BJ (cell line): Measurements from ENCODE around the gene NTRK3. TPM values are rescaled to one million over a fixed set of nuclear protein-coding genes. Genes with fewer than 3 reads are reported as not detected.

Source experiments
- CTCF ChIA-PET: fragments of 350-600 bp; formaldehyde crosslinking; extraction: SDS; loops from one replicate; lab custom pipeline; 2021; ENCODE audit warnings: antibody characterized with exemption, inconsistent platforms; lab: Yijun Ruan, JAX
- POLR2A ChIA-PET: fragments of 300-600 bp; sonication (Branson Sonifier 250); formaldehyde crosslinking; extraction: SDS; loops from one replicate; lab custom pipeline; 2021; ENCODE audit warnings: antibody characterized with exemption; lab: Charles Lee
- DNase-seq: peaks from one replicate; pipeline ENCODE4 v3.0.0-alpha.2; 2011; ENCODE audit warnings: low read depth
- H3K27me3 ChIP-seq: 2 replicates; pipeline ENCODE4 v1.6.0; 2011; ENCODE audit warnings: low read length; ENCODE audit not compliant: control insufficient read depth, insufficient read depth
- H3K36me3 ChIP-seq: 2 replicates; pipeline ENCODE4 v1.5.1; 2011; ENCODE audit warnings: low read length; ENCODE audit not compliant: control insufficient read depth, insufficient read depth
- H3K4me3 ChIP-seq: 2 replicates; pipeline ENCODE4 v1.5.1; 2011; ENCODE audit warnings: low read depth, mild to moderate bottlenecking, control low read depth, low read length
- polyA plus RNA-seq: library from polyadenylated mRNA; depleted of rRNA; stranded (reverse); fragments of >200 nt; gene quantifications from 2 replicates; pipeline ENCODE4 v1.2.3, GENCODE V29; 2011
- TF ChIP-seq, protein P1 (sequence below): IDR thresholded peaks from 2 replicates; pipeline ENCODE4 v1.5.1; 2011; ENCODE audit warnings: low read depth, mild to moderate bottlenecking, control low read depth, inconsistent platforms, low read length, moderate library complexity; ENCODE audit not compliant: insufficient read depth

Gene NTRK3
- polyA plus RNA-seq, 1 experiment: 0.12 TPM

DNA sequence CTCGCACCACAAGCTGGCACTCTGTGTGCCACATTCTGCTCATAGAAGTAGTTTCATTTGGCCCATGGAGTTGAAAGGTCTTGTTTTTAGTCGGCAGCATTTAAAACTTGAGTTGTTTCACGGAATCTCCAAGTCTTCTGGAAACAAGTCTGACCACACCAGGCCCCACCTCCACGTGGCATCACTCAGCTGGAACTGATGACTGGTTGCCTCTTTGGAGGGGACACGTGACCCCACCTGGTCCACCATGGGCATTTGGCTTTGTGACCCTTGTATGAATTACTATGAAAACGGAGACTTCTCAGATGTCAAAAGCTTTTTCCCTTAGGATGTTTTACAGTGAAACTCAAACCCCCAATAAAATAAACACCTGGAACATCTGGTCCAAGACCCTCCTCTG is 74.9 kb downstream of the NTRK3 start:
- DNase-seq: no peak
- H3K27me3 ChIP-seq: no peaks in the 10 kb centered on the region
- ChIA-PET CTCF (no interaction called here), POLR2A (no interaction called here)
- H3K4me3 ChIP-seq: no peak overlapping the region
- TF ChIP-seq, protein P1, sequence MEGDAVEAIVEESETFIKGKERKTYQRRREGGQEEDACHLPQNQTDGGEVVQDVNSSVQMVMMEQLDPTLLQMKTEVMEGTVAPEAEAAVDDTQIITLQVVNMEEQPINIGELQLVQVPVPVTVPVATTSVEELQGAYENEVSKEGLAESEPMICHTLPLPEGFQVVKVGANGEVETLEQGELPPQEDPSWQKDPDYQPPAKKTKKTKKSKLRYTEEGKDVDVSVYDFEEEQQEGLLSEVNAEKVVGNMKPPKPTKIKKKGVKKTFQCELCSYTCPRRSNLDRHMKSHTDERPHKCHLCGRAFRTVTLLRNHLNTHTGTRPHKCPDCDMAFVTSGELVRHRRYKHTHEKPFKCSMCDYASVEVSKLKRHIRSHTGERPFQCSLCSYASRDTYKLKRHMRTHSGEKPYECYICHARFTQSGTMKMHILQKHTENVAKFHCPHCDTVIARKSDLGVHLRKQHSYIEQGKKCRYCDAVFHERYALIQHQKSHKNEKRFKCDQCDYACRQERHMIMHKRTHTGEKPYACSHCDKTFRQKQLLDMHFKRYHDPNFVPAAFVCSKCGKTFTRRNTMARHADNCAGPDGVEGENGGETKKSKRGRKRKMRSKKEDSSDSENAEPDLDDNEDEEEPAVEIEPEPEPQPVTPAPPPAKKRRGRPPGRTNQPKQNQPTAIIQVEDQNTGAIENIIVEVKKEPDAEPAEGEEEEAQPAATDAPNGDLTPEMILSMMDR: no peak
- H3K36me3 ChIP-seq: no peaks in the 10 kb centered on the region

DNA sequence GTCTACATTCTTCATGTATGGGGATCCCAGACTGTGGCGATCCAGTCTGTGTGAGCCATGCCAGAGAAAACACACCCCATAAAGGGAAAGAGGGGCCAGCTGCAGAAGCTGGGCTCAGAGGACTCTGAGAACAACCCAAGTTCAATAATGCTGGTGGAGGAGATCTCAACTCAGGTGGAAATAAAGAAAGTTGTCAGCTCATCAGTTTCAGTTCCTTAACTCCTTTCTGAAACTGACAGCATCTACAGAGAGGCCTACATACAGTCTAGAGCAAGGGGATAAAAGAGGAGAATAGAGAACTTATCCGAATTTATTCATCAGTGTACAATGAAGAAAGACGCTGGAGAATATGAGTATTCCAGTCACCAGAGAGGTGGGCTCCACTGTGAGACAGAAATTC is 77.0 kb downstream of the NTRK3 start:
- ChIA-PET CTCF (no interaction called here), POLR2A (no interaction called here)
- Histone ChIP-seq H3K27me3 (no peaks in the 10 kb centered on the region), H3K36me3 (no peaks in the 10 kb centered on the region), H3K4me3 (no peak overlapping the region)
- DNase-seq: no peak
- TF ChIP-seq, protein P1: no peak

DNA sequence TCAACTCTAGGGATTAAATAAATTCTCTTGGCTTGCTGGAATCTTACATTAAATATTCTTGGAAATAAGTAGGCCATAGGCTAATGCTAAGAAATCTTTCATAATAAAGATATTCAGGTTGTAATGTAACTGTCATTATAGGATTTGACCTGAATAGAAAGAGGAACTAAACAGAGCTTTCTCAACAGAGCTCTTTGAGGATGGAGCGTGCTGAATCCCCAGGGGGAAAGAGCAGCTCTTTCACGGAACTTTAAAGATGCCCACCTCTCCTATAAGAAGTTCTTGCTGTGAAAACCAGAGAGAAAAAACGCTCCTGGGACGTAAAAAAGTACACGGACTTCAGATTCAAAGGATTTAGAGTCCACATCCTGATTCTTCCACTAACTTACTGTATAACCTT is 77.9 kb downstream of the NTRK3 start:
- CTCF ChIA-PET: no interaction called here
- DNase-seq: no peak
- Histone ChIP-seq H3K4me3 (no peak overlapping the region), H3K36me3 (no peaks in the 10 kb centered on the region), H3K27me3 (no peaks in the 10 kb centered on the region)
- TF ChIP-seq, protein P1: no peak
- POLR2A ChIA-PET: no interaction called here

DNA sequence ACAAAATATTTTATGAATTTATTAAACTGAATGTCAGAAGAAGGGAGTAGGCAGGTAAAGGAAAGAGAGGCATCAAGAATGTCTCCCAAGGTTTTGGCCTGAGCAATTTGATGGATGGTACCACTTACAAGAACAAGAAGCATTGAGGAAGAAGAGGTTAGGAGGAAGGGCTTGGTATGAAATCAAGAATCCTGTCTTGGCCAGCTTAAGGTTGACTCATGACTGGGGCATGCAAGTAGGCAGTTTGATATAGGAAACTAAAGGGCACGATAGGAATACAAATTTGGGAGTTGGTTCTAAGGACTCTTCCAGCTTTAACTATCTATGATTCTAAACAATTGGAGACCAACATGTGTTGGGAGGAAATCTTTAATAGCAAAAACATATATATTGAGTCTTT is 79.1 kb downstream of the NTRK3 start:
- CTCF ChIA-PET: no interaction called here
- no peak overlapping the region for H3K4me3 ChIP-seq
- POLR2A ChIA-PET: no interaction called here
- no peak for DNase-seq
- H3K27me3 ChIP-seq: no peaks in the 10 kb centered on the region
- TF ChIP-seq, protein P1: no peak
- no peaks in the 10 kb centered on the region for H3K36me3 ChIP-seq

DNA sequence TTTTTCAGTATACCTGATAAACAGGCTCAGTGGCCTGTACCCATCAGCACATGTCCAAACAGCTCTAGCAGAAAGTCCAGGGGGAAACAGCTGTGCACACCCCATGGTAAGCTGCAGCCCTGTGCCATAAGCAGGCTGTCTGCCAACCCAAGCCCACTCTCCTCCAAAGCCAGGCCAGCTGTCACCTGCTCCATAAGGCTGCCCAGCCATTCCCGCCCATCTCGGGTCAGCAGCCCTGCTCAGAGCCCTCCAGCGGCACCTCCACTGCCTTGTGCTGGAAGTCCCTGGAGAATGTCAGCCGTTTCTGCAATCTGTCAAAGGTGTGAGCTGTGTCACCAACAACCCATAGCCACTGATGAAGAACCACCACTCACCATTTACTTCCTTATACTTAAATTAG is 82.0 kb downstream of the NTRK3 start:
- CTCF ChIA-PET: no interaction called here
- TF ChIP-seq, protein P1: no peak
- POLR2A ChIA-PET: no interaction called here

More for the DNA sequence above, 82.0 kb downstream of the NTRK3 start:
- DNase-seq: no peak
- Histone ChIP-seq H3K4me3 (no peak overlapping the region), H3K36me3 (no peaks in the 10 kb centered on the region), H3K27me3 (no peaks in the 10 kb centered on the region)
